OCI-LY7 (cell line): Measurements from ENCODE around the gene ICAM2.

ENCODE experiments used
- CTCF ChIP-seq: fragments of 200-600 bp; sonication (generic); conservative IDR thresholded peaks from 2 replicates; pipeline ENCODE4 v1.5.1; 2014; ENCODE audit warnings: mild to moderate bottlenecking, antibody characterized with exemption, low read length, moderate library complexity, mixed read lengths
- EZH2phosphoT487 ChIP-seq: fragments of 200-600 bp; sonication (generic); IDR thresholded peaks from 2 replicates; pipeline ENCODE4 v1.6.1; 2018; ENCODE audit warnings: low read depth, borderline replicate concordance, mild to moderate bottlenecking, mixed run types, antibody characterized with exemption, low read length, moderate library complexity, mixed read lengths

GRCh38 chr17:64070213-64070612 lies 49.8 kb upstream of the ICAM2 start:
- TF ChIP-seq CTCF (no peak), EZH2phosphoT487 (no peak)
